Endothelial cell of umbilical vein (primary cell): ENCODE measurements around the gene PLD6. TPM values are rescaled to one million over a fixed set of nuclear protein-coding genes. Genes with fewer than 3 reads are reported as not detected.

ENCODE experiments used
- BruUV-seq: library from RNA; stranded (reverse); fragments of 400-500 nt; replicated peaks from 2 replicates; lab custom pipeline; 2021; lab: Mats Ljungman, UMichigan
- CTCF ChIA-PET: fragments of 300-600, 350-600 bp; sonication (Branson Sonifier 250); formaldehyde crosslinking; loops from one replicate; lab custom pipeline; 2021; ENCODE audit warnings: antibody characterized with exemption, inconsistent platforms; lab: Charles Lee
- POLR2A ChIA-PET: fragments of 300-600, 350-600 bp; sonication (Branson Sonifier 250); formaldehyde crosslinking; loops from one replicate; lab custom pipeline; 2021; ENCODE audit warnings: antibody characterized with exemption, inconsistent platforms; lab: Charles Lee
- DNase-seq: peaks from one replicate; pipeline ENCODE4 v3.0.0-alpha.2; 2011; ENCODE audit warnings: low read depth, low spot score
- FAIRE-seq: peaks from 2 replicates; lab custom pipeline; 2011; peaks lifted over from hg19 to GRCh38; lab: Jason Lieb, UNC
- H2AFZ ChIP-seq: 2 replicates; pipeline ENCODE4 v1.6.0; 2012; ENCODE audit warnings: low read depth, low read length, control low read depth, inconsistent platforms
- H3K27ac ChIP-seq: 2 replicates; pipeline ENCODE4 v1.5.1; 2011; ENCODE audit warnings: low read depth, mild to moderate bottlenecking, control low read depth, low read length, moderate library complexity; ENCODE audit not compliant: insufficient read depth
- H3K27me3 ChIP-seq, 2 experiments: 2 replicates each; pipeline versions ENCODE4 v1.6.0 to v1.6.1; 2011; ENCODE audit warnings: low read length in 2 of 2, mixed read lengths in 1 of 2; ENCODE audit not compliant: control insufficient read depth in 2 of 2, insufficient read depth in 2 of 2
- H3K36me3 ChIP-seq, 2 experiments: 2 replicates in 1 of 2; 3 replicates in 1 of 2; pipeline ENCODE4 v1.5.1; 2011; ENCODE audit warnings: low read length in 2 of 2, mild to moderate bottlenecking in 1 of 2, moderate library complexity in 1 of 2; ENCODE audit not compliant: control insufficient read depth in 2 of 2, insufficient read depth in 2 of 2; ENCODE audit errors: extremely low read depth in 1 of 2
- H3K4me1 ChIP-seq: 3 replicates; pipeline ENCODE4 v1.5.1; 2011; ENCODE audit warnings: mild to moderate bottlenecking, low read length; ENCODE audit not compliant: control insufficient read depth, insufficient read depth; ENCODE audit errors: extremely low read depth
- H3K4me2 ChIP-seq: 2 replicates; pipeline ENCODE4 v1.6.1; 2011; ENCODE audit warnings: low read length, control low read depth, mixed read lengths; ENCODE audit not compliant: insufficient read depth
- H3K4me3 ChIP-seq, 3 experiments: fragments of 200-600 bp in 1 of 3; sonication (generic), shearing (Covaris generic) in 1 of 3; replicated peaks in 1 of 3; 2 replicates each; pipeline ENCODE4 v1.5.1; 2011 to 2016; ENCODE audit warnings: control low read depth in 3 of 3, low read length in 3 of 3, mild to moderate bottlenecking in 2 of 3, inconsistent platforms in 1 of 3, low read depth in 1 of 3, moderate library complexity in 1 of 3; ENCODE audit not compliant: insufficient read depth in 1 of 3
- H3K79me2 ChIP-seq: 2 replicates; pipeline ENCODE4 v1.6.0; 2012; ENCODE audit warnings: low read length, inconsistent platforms; ENCODE audit not compliant: control insufficient read depth, insufficient read depth
- H3K9ac ChIP-seq: replicated peaks from 2 replicates; pipeline ENCODE3; 2011; ENCODE audit warnings: low read length, control low read depth; ENCODE audit not compliant: insufficient read depth; ENCODE audit errors: extremely low read depth
- H3K9me1 ChIP-seq: replicated peaks from 3 replicates; pipeline ENCODE4 v1.6.0; 2011; ENCODE audit warnings: mild to moderate bottlenecking, low read length; ENCODE audit not compliant: control insufficient read depth, insufficient read depth; ENCODE audit errors: extremely low read depth
- H3K9me3 ChIP-seq: replicated peaks from 2 replicates; pipeline ENCODE4 v1.5.1; 2012; ENCODE audit warnings: low read length, inconsistent platforms; ENCODE audit not compliant: control insufficient read depth, insufficient read depth
- H4K20me1 ChIP-seq: replicated peaks from 2 replicates; pipeline ENCODE3; 2011; ENCODE audit warnings: mild to moderate bottlenecking, low read length; ENCODE audit not compliant: control insufficient read depth, insufficient read depth; ENCODE audit errors: extremely low read depth
- EZH2 ChIP-seq: IDR thresholded peaks from 2 replicates; pipeline ENCODE4 v1.6.1; 2012; ENCODE audit warnings: borderline replicate concordance, low read depth, mild to moderate bottlenecking, moderate library complexity, low read length, inconsistent platforms; ENCODE audit not compliant: severe bottlenecking
- FOS ChIP-seq: IDR thresholded peaks from 2 replicates; pipeline ENCODE4 v1.6.1; 2011; ENCODE audit warnings: mild to moderate bottlenecking, low read length, moderate library complexity, borderline replicate concordance; ENCODE audit not compliant: insufficient read depth
- GATA2 ChIP-seq: IDR thresholded peaks from 2 replicates; pipeline ENCODE4 v1.7.0; 2011; ENCODE audit warnings: low read depth, mild to moderate bottlenecking, moderate library complexity, mixed read lengths, low read length; ENCODE audit not compliant: insufficient read length, insufficient read depth
- MYC ChIP-seq: IDR thresholded peaks from one replicate; pipeline ENCODE4 v1.6.1; 2011; ENCODE audit warnings: mild to moderate bottlenecking, low read depth, low read length
- dilution Hi-C: fragments of 300-500 bp; cut with MboI; formaldehyde crosslinking; loops from one replicate; pipeline ENCODE4 v1.15.0; 2019; ENCODE audit warnings: low sequenced_read_pairs; ENCODE audit not compliant: extremely low pct_ligation_motif_present
- intact Hi-C: fragments of 100-400 bp; cut with micrococcal nuclease; formaldehyde crosslinking; loops from one replicate; pipeline ENCODE4 v1.10.0; 2022
- polyA plus RNA-seq, 4 experiments: library from polyadenylated mRNA; depleted of rRNA in 3 of 4; stranded (reverse) in 3 of 4; unstranded in 1 of 4; fragments of >200 nt; gene quantifications; 2 replicates each; pipeline versions ENCODE4 v1.2.1 to v1.2.3, GENCODE V29; 2011 to 2012; ENCODE audit warnings: missing spikeins in 1 of 4
- total RNA-seq: library from RNA; stranded (reverse); gene quantifications from 2 replicates; pipeline ENCODE4 v1.2.3, GENCODE V29; 2021

Gene PLD6
- total and polyA plus RNA-seq, 2 donors (not counting 3 experiments of a cell fraction or from before 2014, with no cell fraction given): 2.9 to 4.4 TPM

DNA sequence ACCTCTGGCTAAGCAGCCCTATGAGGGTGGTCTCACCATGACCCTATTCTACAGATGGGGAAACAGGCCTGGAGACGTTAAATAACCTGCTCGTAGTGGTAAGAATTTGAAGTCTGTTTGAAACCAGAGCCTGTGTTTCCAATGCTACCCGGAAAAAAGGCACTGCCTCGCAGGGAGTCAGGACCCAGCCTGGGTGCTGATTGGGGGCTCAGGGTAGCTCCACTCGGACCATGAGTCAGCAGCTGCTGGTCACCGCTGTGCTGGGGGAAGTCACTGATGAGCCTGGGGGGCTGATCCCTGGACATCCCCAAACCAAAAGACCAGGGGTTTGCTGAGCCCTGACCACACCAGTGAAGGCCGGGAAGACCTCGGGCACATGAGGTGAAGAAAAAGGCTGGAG, 9.4 kb upstream of the PLD6 start:
- no peaks in the 10 kb centered on the region for H3K27me3 ChIP-seq
- FAIRE-seq: no peak
- no peaks in the 10 kb centered on the region for H3K79me2 ChIP-seq
- DNase-seq: no peak
- no TSS peak for BruUV-seq
- no peak overlapping the region for H3K4me3 ChIP-seq
- ChIA-PET CTCF (interaction anchor here (1.7 kb wide), 1 partner anchor 74 kb away, joined by 3 read pairs; no protein-coding TSS in a partner anchor), POLR2A (no interaction called here)
- TF ChIP-seq EZH2 (no peak), GATA2 (no peak), MYC (no peak), FOS (no peak)
- H3K4me1 ChIP-seq: no peaks in the 10 kb centered on the region
- no peaks in the 10 kb centered on the region for H4K20me1 ChIP-seq
- intact Hi-C loops (no loop called here), dilution Hi-C loops (no loop called here)
- no peak overlapping the region for H3K27ac ChIP-seq
- no peaks in the 10 kb centered on the region for H3K9me3 ChIP-seq
- no peaks in the 10 kb centered on the region for H3K9me1 ChIP-seq
- H2AFZ ChIP-seq: no peak overlapping the region
- no peak overlapping the region for H3K9ac ChIP-seq
- H3K36me3 ChIP-seq: peaks cover 17 to 64% of the 10 kb centered on the region in 2 experiments
- H3K4me2 ChIP-seq: no peak overlapping the region

DNA sequence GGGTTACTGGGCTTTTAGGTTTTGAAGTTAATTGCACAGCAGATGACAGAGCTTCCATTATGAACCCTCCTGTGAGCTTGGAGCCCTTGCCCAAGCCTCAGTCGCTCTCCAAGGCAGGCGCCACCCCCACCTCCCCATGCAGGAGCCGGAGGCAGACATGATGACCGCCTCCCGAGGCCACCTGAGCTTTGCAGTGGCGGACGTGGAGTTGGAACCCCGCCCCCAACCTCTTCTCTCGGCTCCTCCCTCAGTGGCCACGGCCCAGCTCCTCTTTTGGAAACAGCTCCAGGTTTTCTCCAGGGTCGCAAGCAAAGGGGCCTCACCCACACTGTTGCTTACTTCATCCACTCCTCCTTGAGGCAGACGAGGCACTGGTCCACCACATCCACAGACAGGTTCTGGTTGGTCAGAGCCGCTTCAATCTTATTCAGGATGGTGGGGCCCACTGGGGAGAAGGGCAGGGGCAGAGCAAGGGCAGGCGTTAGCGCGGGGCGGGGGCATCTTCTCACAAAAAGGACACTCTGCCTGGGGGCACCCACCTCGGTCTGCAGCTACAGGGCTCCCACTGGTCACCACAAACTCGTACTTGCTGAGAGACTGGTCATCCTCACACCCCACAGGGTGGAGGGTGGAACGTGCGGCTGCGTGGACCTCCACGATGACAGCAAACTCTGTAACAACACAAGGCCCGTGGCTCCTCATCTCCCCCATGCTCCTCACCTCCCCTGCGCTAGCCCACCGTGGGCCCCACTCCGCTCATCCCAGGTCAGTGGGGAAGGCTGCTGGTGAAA, 8.7 kb upstream of the PLD6 start:
- ChIA-PET POLR2A (no interaction called here), CTCF (interaction anchor here (2.4 kb wide), 1 partner anchor 73 kb away, joined by 9 read pairs; no protein-coding TSS in a partner anchor)
- no peaks in the 10 kb centered on the region for H3K9me1 ChIP-seq
- H3K4me3 ChIP-seq: no peak overlapping the region
- BruUV-seq: no TSS peak
- H2AFZ ChIP-seq: no peak overlapping the region
- DNase-seq: no peak
- H3K27ac ChIP-seq: no peak overlapping the region
- dilution Hi-C loops: no loop called here
- no peak overlapping the region for H3K4me2 ChIP-seq
- no peak overlapping the region for H3K9ac ChIP-seq
- no peaks in the 10 kb centered on the region for H3K9me3 ChIP-seq
- no peak for FAIRE-seq
- H3K4me1 ChIP-seq: no peaks in the 10 kb centered on the region
- H4K20me1 ChIP-seq: no peaks in the 10 kb centered on the region
- H3K79me2 ChIP-seq: no peaks in the 10 kb centered on the region
- no peaks in the 10 kb centered on the region for H3K27me3 ChIP-seq
- TF ChIP-seq MYC: no peak
- intact Hi-C loops: no loop called here
- H3K36me3 ChIP-seq: peaks cover 17 to 56% of the 10 kb centered on the region in 2 experiments
